DOHH2 (cell line): ENCODE data around the gene STT3A.

Experiments
- H3F3A ChIP-seq: fragments of 200-600 bp; sonication (generic), shearing (Covaris generic); 2 replicates; pipeline ENCODE4 v1.6.0; 2016; ENCODE audit warnings: antibody characterized with exemption, mild to moderate bottlenecking; ENCODE audit not compliant: control insufficient read depth, insufficient read depth
- H3K27ac ChIP-seq: fragments of 200-600 bp; sonication (generic); 2 replicates; pipeline ENCODE4 v1.5.1; 2014; ENCODE audit warnings: low read depth, mild to moderate bottlenecking, low read length, moderate library complexity
- H3K27me3 ChIP-seq: fragments of 200-600 bp; sonication (generic); 2 replicates; pipeline ENCODE4 v1.6.1; 2014; ENCODE audit warnings: mild to moderate bottlenecking, low read length, mixed read lengths; ENCODE audit not compliant: control insufficient read depth
- H3K36me3 ChIP-seq: fragments of 200-600 bp; sonication (generic); 2 replicates; pipeline ENCODE4 v1.6.1; 2014; ENCODE audit warnings: mild to moderate bottlenecking, low read length, moderate library complexity, mixed read lengths; ENCODE audit not compliant: control insufficient read depth
- H3K4me1 ChIP-seq: fragments of 200-600 bp; sonication (generic); 2 replicates; pipeline ENCODE4 v1.6.1; 2014; ENCODE audit warnings: mild to moderate bottlenecking, low read length, mixed read lengths; ENCODE audit not compliant: control insufficient read depth
- H3K4me2 ChIP-seq: fragments of 200-600 bp; sonication (generic); 2 replicates; pipeline ENCODE4 v1.6.0; 2014; ENCODE audit warnings: mild to moderate bottlenecking, low read length, moderate library complexity
- H3K4me3 ChIP-seq: fragments of 200-600 bp; sonication (generic); 2 replicates; pipeline ENCODE4 v1.5.1; 2014; ENCODE audit warnings: mild to moderate bottlenecking, low read length, mixed read lengths
- H3K79me2 ChIP-seq: fragments of 200-600 bp; sonication (generic); 2 replicates; pipeline ENCODE4 v1.6.1; 2014; ENCODE audit warnings: mild to moderate bottlenecking, low read length, mixed read lengths; ENCODE audit not compliant: control insufficient read depth
- H3K9me2 ChIP-seq: fragments of 200-600 bp; sonication (generic); replicated peaks from 2 replicates; pipeline ENCODE4 v1.6.1; 2014; ENCODE audit warnings: mild to moderate bottlenecking, low read length, mixed read lengths; ENCODE audit not compliant: control insufficient read depth
- H3K9me3 ChIP-seq: fragments of 200-600 bp; sonication (generic); 2 replicates; pipeline ENCODE4 v1.6.1; 2014; ENCODE audit warnings: antibody characterized with exemption, low read length, mixed read lengths; ENCODE audit not compliant: control insufficient read depth, insufficient read depth
- H4K20me1 ChIP-seq: fragments of 200-600 bp; sonication (generic); 2 replicates; pipeline ENCODE4 v1.6.0; 2014; ENCODE audit warnings: low read depth, mild to moderate bottlenecking, antibody characterized with exemption, low read length, moderate library complexity; ENCODE audit not compliant: control insufficient read depth, insufficient read depth
- CTCF ChIP-seq: fragments of 200-600 bp; sonication (generic); IDR thresholded peaks from one replicate; pipeline ENCODE4 v1.5.1; 2014; ENCODE audit warnings: antibody characterized with exemption, mild to moderate bottlenecking, low read depth, low read length; ENCODE audit not compliant: poor library complexity, severe bottlenecking
- EZH2phosphoT487 ChIP-seq: fragments of 200-600 bp; sonication (generic); IDR thresholded peaks from 2 replicates; pipeline ENCODE4 v1.6.1; 2017; ENCODE audit warnings: borderline replicate concordance, mild to moderate bottlenecking, antibody characterized with exemption, low read length, moderate library complexity, mixed read lengths

STT3A gene

GRCh38 chr11:125645871-125646270, 53.2 kb downstream of the STT3A start:
- 0 out of 2 replicates have a peak, but pooled peaks cover 5% of the 10 kb centered on the region for H3F3A ChIP-seq

GRCh38 chr11:125649465-125650166, 57.0 kb downstream of the STT3A start:
- peaks cover 78% of the 10 kb centered on the region for H3K79me2 ChIP-seq
- H3K9me3 ChIP-seq: no peaks in the 10 kb centered on the region
- TF ChIP-seq EZH2phosphoT487 (no peak), CTCF (no peak)
- peaks cover 93% of the 10 kb centered on the region for H3K36me3 ChIP-seq
- no peaks in the 10 kb centered on the region for H3K4me1 ChIP-seq
- H3K4me3 ChIP-seq: no peak overlapping the region
- no peak overlapping the region for H3K4me2 ChIP-seq
- no peaks in the 10 kb centered on the region for H3K9me2 ChIP-seq
- H3K27me3 ChIP-seq: no peaks in the 10 kb centered on the region
- no peaks in the 10 kb centered on the region for H4K20me1 ChIP-seq
- H3K27ac ChIP-seq: no peak overlapping the region
- 0 out of 2 replicates have a peak, but pooled peaks cover 5% of the 10 kb centered on the region for H3F3A ChIP-seq

More at GRCh38 chr11:125645871-125646270, 53.2 kb downstream of the STT3A start:
- Histone ChIP-seq H3K79me2 (peaks cover 74% of the 10 kb centered on the region), H3K36me3 (peaks cover 91% of the 10 kb centered on the region), H3K4me2 (no peak overlapping the region), H3K27ac (no peak overlapping the region), H3K9me2 (no peaks in the 10 kb centered on the region), H3K4me3 (no peak overlapping the region), H4K20me1 (no peaks in the 10 kb centered on the region), H3K27me3 (no peaks in the 10 kb centered on the region), H3K9me3 (no peaks in the 10 kb centered on the region), H3K4me1 (no peaks in the 10 kb centered on the region)
- no peak for TF ChIP-seq EZH2phosphoT487

GRCh38 chr11:125662689-125663088, 70.0 kb downstream of the STT3A start:
- H3K9me3 ChIP-seq: no peaks in the 10 kb centered on the region
- no peak overlapping the region for H3K4me3 ChIP-seq
- peaks cover 4% of the 10 kb centered on the region; the same call in 1 of the 2 replicates for H3F3A ChIP-seq
- peaks cover 54% of the 10 kb centered on the region for H3K79me2 ChIP-seq
- peaks cover 90% of the 10 kb centered on the region for H3K36me3 ChIP-seq
- H3K27ac ChIP-seq: no peak overlapping the region
- no peaks in the 10 kb centered on the region; the same call in 1 of the 2 replicates for H4K20me1 ChIP-seq
- no peaks in the 10 kb centered on the region for H3K4me1 ChIP-seq
- TF ChIP-seq EZH2phosphoT487: no peak
- no peak for TF ChIP-seq CTCF
- H3K4me2 ChIP-seq: no peak overlapping the region
- no peaks in the 10 kb centered on the region for H3K9me2 ChIP-seq
- no peaks in the 10 kb centered on the region for H3K27me3 ChIP-seq

- Histone ChIP-seq H3K27me3 (no peaks in the 10 kb centered on the region), H4K20me1 (no peaks in the 10 kb centered on the region; the same call in 1 of the 2 replicates), H3K79me2 (peaks cover 55% of the 10 kb centered on the region), H3K4me2 (no peak overlapping the region), H3F3A (peaks cover 4% of the 10 kb centered on the region; the same call in 1 of the 2 replicates), H3K27ac (no peak overlapping the region), H3K4me3 (no peak overlapping the region), H3K9me3 (no peaks in the 10 kb centered on the region), H3K9me2 (no peaks in the 10 kb centered on the region), H3K4me1 (no peaks in the 10 kb centered on the region), H3K36me3 (peaks cover 89% of the 10 kb centered on the region)
- TF ChIP-seq CTCF: no peak
- TF ChIP-seq EZH2phosphoT487: no peak
Observed at GRCh38 chr11:125663910-125664309, 71.3 kb downstream of the STT3A start.
